ENCODE results near the gene ALCAM.

ALCAM gene

GRCh38 chr3:105614288-105615030 is 247.8 kb downstream of the ALCAM start:
- peak; percentile 30 to 64 for DNase-seq
- no peak for TF ChIP-seq GATA1 (IDR thresholded peaks at IDR 0.05; ENCODE audit: low read depth, low read length)

GRCh38 chr3:105615814-105616213 is 249.1 kb downstream of the ALCAM start:
- DNase-seq: no peak
- no peak for TF ChIP-seq GATA1 (IDR thresholded peaks at IDR 0.05; ENCODE audit: low read depth, low read length)
- no peak for TF ChIP-seq POLR2A (IDR thresholded peaks at IDR 0.05; ENCODE audit: low read length)

GRCh38 chr3:105616374-105617121 is 249.8 kb downstream of the ALCAM start:
- DNase-seq: no peak
- TF ChIP-seq POLR2A (IDR thresholded peaks at IDR 0.05; ENCODE audit: low read length): no peak
- no peak for TF ChIP-seq GATA1 (IDR thresholded peaks at IDR 0.05; ENCODE audit: low read depth, low read length)

GRCh38 chr3:105618556-105618955 is 251.8 kb downstream of the ALCAM start:
- DNase-seq: no peak
- TF ChIP-seq POLR2A (IDR thresholded peaks at IDR 0.05; ENCODE audit: low read length) (no peak), GATA1 (IDR thresholded peaks at IDR 0.05; ENCODE audit: low read depth, low read length) (no peak)

- no peak for TF ChIP-seq POLR2A (IDR thresholded peaks at IDR 0.05; ENCODE audit: low read length)
- TF ChIP-seq GATA1 (IDR thresholded peaks at IDR 0.05; ENCODE audit: low read depth, low read length): no peak
- no peak for DNase-seq
Measured at GRCh38 chr3:105619651-105620050, 252.9 kb downstream of the ALCAM start.

GRCh38 chr3:105620236-105620635 is 253.5 kb downstream of the ALCAM start:
- TF ChIP-seq GATA1 (IDR thresholded peaks at IDR 0.05; ENCODE audit: low read depth, low read length): no peak
- no peak for TF ChIP-seq POLR2A (IDR thresholded peaks at IDR 0.05; ENCODE audit: low read length)
- DNase-seq: no peak

- no peak for DNase-seq
Measured at GRCh38 chr3:105622169-105622568, 255.5 kb downstream of the ALCAM start.

More at GRCh38 chr3:105622169-105622568, 255.5 kb downstream of the ALCAM start:
- no peak for TF ChIP-seq POLR2A (IDR thresholded peaks at IDR 0.05; ENCODE audit: low read length)
- TF ChIP-seq GATA1 (IDR thresholded peaks at IDR 0.05; ENCODE audit: low read depth, low read length): no peak

Data from erythroblast (primary cell).